CD4-positive, alpha-beta T cell treated with Interleukin-21 for 1 hour (primary cell): ENCODE measurements around the gene TOGARAM2.

Source experiments
- DNase-seq: peaks from one replicate; pipeline ENCODE4 v3.0.0-alpha.2; 2020

TOGARAM2 gene

GRCh38 chr2:29056452-29056851, 75.4 kb downstream of the TOGARAM2 start:
- DNase-seq, result no peak

- no peak for DNase-seq
Measured at GRCh38 chr2:29057006-29057405, 75.9 kb downstream of the TOGARAM2 start.

GRCh38 chr2:29059624-29060023, 78.5 kb downstream of the TOGARAM2 start:
- DNase-seq, result no peak

GRCh38 chr2:29060441-29060840, 79.3 kb downstream of the TOGARAM2 start:
- no peak for DNase-seq

GRCh38 chr2:29061176-29061575, 80.1 kb downstream of the TOGARAM2 start:
- no peak for DNase-seq

GRCh38 chr2:29061616-29062015, 80.5 kb downstream of the TOGARAM2 start:
- DNase-seq, result no peak

GRCh38 chr2:29062371-29062770, 81.3 kb downstream of the TOGARAM2 start:
- DNase-seq, result no peak

- DNase-seq, result no peak
Measured at GRCh38 chr2:29063056-29063455, 82.0 kb downstream of the TOGARAM2 start.

- DNase-seq, result no peak
Measured at GRCh38 chr2:29063646-29064345, 82.7 kb downstream of the TOGARAM2 start.

- no peak for DNase-seq
Measured at GRCh38 chr2:29064346-29064715, 83.2 kb downstream of the TOGARAM2 start.

GRCh38 chr2:29064746-29065067, 83.6 kb downstream of the TOGARAM2 start:
- DNase-seq, result no peak

GRCh38 chr2:29065068-29065811, 84.1 kb downstream of the TOGARAM2 start:
- no peak for DNase-seq

- no peak for DNase-seq
Measured at GRCh38 chr2:29066271-29066860, 85.3 kb downstream of the TOGARAM2 start.

- DNase-seq, result no peak
Measured at GRCh38 chr2:29066997-29067605, 86.0 kb downstream of the TOGARAM2 start.

GRCh38 chr2:29068513-29068912, 87.4 kb downstream of the TOGARAM2 start:
- DNase-seq, result no peak

- no peak for DNase-seq
Measured at GRCh38 chr2:29070526-29070925, 89.4 kb downstream of the TOGARAM2 start.

GRCh38 chr2:29071032-29071975, 90.2 kb downstream of the TOGARAM2 start:
- no peak for DNase-seq

- DNase-seq, result no peak
Measured at GRCh38 chr2:29072251-29072650, 91.2 kb downstream of the TOGARAM2 start.

- no peak for DNase-seq
Measured at GRCh38 chr2:29072971-29073725, 92.0 kb downstream of the TOGARAM2 start.

- DNase-seq, result no peak
Measured at GRCh38 chr2:29073933-29074332, 92.8 kb downstream of the TOGARAM2 start.

GRCh38 chr2:29074411-29074810, 93.3 kb downstream of the TOGARAM2 start, which contains the start of gene PCARE:
Gene PCARE, minus strand, starts transcription at chr2:29074523. Its CDS starts 262 bp downstream, at chr2:29074261.
- DNase-seq, result no peak
